Hepatocyte (in vitro differentiated cells): Measurements from ENCODE around the gene BRD4. TPM values are rescaled to one million over a fixed set of nuclear protein-coding genes. Genes with fewer than 3 reads are reported as not detected.

Experiments
- DNase-seq: peaks from one replicate; pipeline ENCODE4 v3.0.0-alpha.2; 2016; ENCODE audit warnings: low spot score
- H2AFZ ChIP-seq: fragments of 200-600 bp; sonication (generic); 2 replicates; pipeline ENCODE4 v1.6.0; 2016; ENCODE audit warnings: antibody characterized with exemption, mild to moderate bottlenecking
- H3K27ac ChIP-seq: fragments of 200-600 bp; sonication (generic); 2 replicates; pipeline ENCODE4 v1.5.1; 2016; ENCODE audit warnings: mild to moderate bottlenecking
- H3K27me3 ChIP-seq: fragments of 200-600 bp; sonication (generic); 2 replicates; pipeline ENCODE4 v1.6.1; 2016
- H3K36me3 ChIP-seq: fragments of 200-600 bp; sonication (generic); replicated peaks from 2 replicates; pipeline ENCODE4 v1.5.1; 2016; ENCODE audit warnings: low read depth; ENCODE audit not compliant: insufficient read depth
- H3K4me1 ChIP-seq: fragments of 200-600 bp; sonication (generic); 2 replicates; pipeline ENCODE4 v1.5.1; 2016; ENCODE audit warnings: mild to moderate bottlenecking, moderate library complexity; ENCODE audit not compliant: insufficient read depth
- H3K4me2 ChIP-seq: fragments of 200-600 bp; sonication (generic); 2 replicates; pipeline ENCODE4 v1.6.0; 2016
- H3K4me3 ChIP-seq: fragments of 200-600 bp; sonication (generic); 2 replicates; pipeline ENCODE4 v1.5.1; 2016; ENCODE audit warnings: mild to moderate bottlenecking
- H3K79me2 ChIP-seq: fragments of 200-600 bp; sonication (generic); 2 replicates; pipeline ENCODE4 v1.6.0; 2017; ENCODE audit warnings: mild to moderate bottlenecking
- H3K9me2 ChIP-seq: fragments of 200-600 bp; sonication (generic); replicated peaks from 2 replicates; pipeline ENCODE4 v1.6.0; 2017; ENCODE audit warnings: mild to moderate bottlenecking; ENCODE audit not compliant: insufficient read depth
- H3K9me3 ChIP-seq: fragments of 200-600 bp; sonication (generic); 2 replicates; pipeline ENCODE4 v1.5.1; 2016; ENCODE audit warnings: low read depth, mild to moderate bottlenecking
- H4K20me1 ChIP-seq: fragments of 200-600 bp; sonication (generic); 2 replicates; pipeline ENCODE4 v1.6.0; 2016; ENCODE audit warnings: mild to moderate bottlenecking; ENCODE audit not compliant: insufficient read depth, poor library complexity, severe bottlenecking
- CTCF ChIP-seq: fragments of 200-600 bp; sonication (generic); IDR thresholded peaks from 2 replicates; pipeline ENCODE4 v1.5.1; 2016; ENCODE audit warnings: antibody characterized with exemption, mild to moderate bottlenecking; ENCODE audit not compliant: poor library complexity
- EZH2 ChIP-seq: fragments of 200-600 bp; sonication (generic); IDR thresholded peaks from 2 replicates; pipeline ENCODE4 v1.6.1; 2016; ENCODE audit warnings: antibody characterized with exemption, mild to moderate bottlenecking, borderline replicate concordance
- EZH2phosphoT487 ChIP-seq: fragments of 200-600 bp; sonication (generic); IDR thresholded peaks from one replicate; pipeline ENCODE4 v1.6.1; 2018; ENCODE audit warnings: antibody characterized with exemption, mild to moderate bottlenecking, low read depth, moderate library complexity; ENCODE audit not compliant: unreplicated experiment, severe bottlenecking
- WGBS: methylation state at CpG from one replicate; pipeline ENCODE4 v1.1.6; 2016; ENCODE audit warnings: low lambda C conversion rate; ENCODE audit errors: missing lambda C conversion rate; 5-methylcytosine and 5-hydroxymethylcytosine counted together
- polyA plus RNA-seq: library from polyadenylated mRNA; unstranded; fragments of >200 nt; fragmentation: Nextera tagmentation; extraction: Ambion mirVana; gene quantifications from 2 replicates; pipeline ENCODE4 v1.2.1, GENCODE V29; 2016
- total RNA-seq: library from RNA; depleted of rRNA; stranded (reverse); fragments of >200 nt; gene quantifications from 2 replicates; pipeline ENCODE4 v1.2.3, GENCODE V29; 2014

BRD4 gene
- total and polyA plus RNA-seq, 2 experiments from 2014 or later, result 18.0 to 88.4 TPM

GRCh38 chr19:15315101-15315500 is 17.2 kb downstream of the BRD4 start:
- H3K9me2 ChIP-seq, result no peaks in the 10 kb centered on the region
- peaks cover 28% of the 10 kb centered on the region for H3K4me1 ChIP-seq
- H3K36me3 ChIP-seq, result no peaks in the 10 kb centered on the region
- H3K27me3 ChIP-seq, result no peaks in the 10 kb centered on the region
- DNase-seq, result no peak
- TF ChIP-seq CTCF (no peak), EZH2 (no peak), EZH2phosphoT487 (no peak)
- 80% methylated on average over 6 of the region's 6 CpGs for WGBS
- peaks cover 100% of the 10 kb centered on the region for H4K20me1 ChIP-seq
- no peak overlapping the region for H3K4me3 ChIP-seq
- H3K79me2 ChIP-seq, result peaks cover 100% of the 10 kb centered on the region
- peak overlapping the region; percentile 24 for H3K27ac ChIP-seq
- no peak overlapping the region for H2AFZ ChIP-seq
- no peaks in the 10 kb centered on the region for H3K9me3 ChIP-seq
- H3K4me2 ChIP-seq, result no peak overlapping the region

GRCh38 chr19:15313649-15314279 is 18.6 kb downstream of the BRD4 start:
- 91% methylated on average over 7 of the region's 7 CpGs for WGBS
- no peaks in the 10 kb centered on the region for H3K9me2 ChIP-seq
- no peaks in the 10 kb centered on the region for H3K9me3 ChIP-seq
- H3K4me2 ChIP-seq, result no peak overlapping the region
- no peak for DNase-seq
- H3K4me3 ChIP-seq, result no peak overlapping the region
- no peak overlapping the region for H2AFZ ChIP-seq
- H3K36me3 ChIP-seq, result no peaks in the 10 kb centered on the region
- TF ChIP-seq CTCF (no peak), EZH2 (no peak), EZH2phosphoT487 (no peak)
- peaks cover 100% of the 10 kb centered on the region for H4K20me1 ChIP-seq
- H3K79me2 ChIP-seq, result peaks cover 100% of the 10 kb centered on the region
- H3K27me3 ChIP-seq, result no peaks in the 10 kb centered on the region
- peaks cover 21% of the 10 kb centered on the region for H3K4me1 ChIP-seq
- no peak overlapping the region for H3K27ac ChIP-seq

GRCh38 chr19:15307169-15307568 is 25.2 kb downstream of the BRD4 start:
- Histone ChIP-seq H2AFZ (no peak overlapping the region), H3K4me2 (no peak overlapping the region), H3K4me1 (peaks cover 18% of the 10 kb centered on the region), H3K9me2 (no peaks in the 10 kb centered on the region), H4K20me1 (peaks cover 99% of the 10 kb centered on the region), H3K36me3 (no peaks in the 10 kb centered on the region), H3K27ac (no peak overlapping the region), H3K79me2 (peaks cover 100% of the 10 kb centered on the region), H3K27me3 (no peaks in the 10 kb centered on the region), H3K4me3 (no peak overlapping the region), H3K9me3 (no peaks in the 10 kb centered on the region)
- WGBS, result 86% methylated on average over 2 of the region's 2 CpGs
- no peak for DNase-seq
- TF ChIP-seq EZH2phosphoT487 (no peak), CTCF (no peak), EZH2 (no peak)
